NB4 (cell line): ENCODE data around the gene CRYBB3.
"Not testable (repeated sequence)": the region's sequence is repeated elsewhere in the genome, so short reads cannot be mapped to it uniquely, and the experiment has no call there.

Source experiments
- DNase-seq: peaks from one replicate; pipeline ENCODE4 v3.0.0; 2010; ENCODE audit warnings: low read depth
- H3K4me3 ChIP-seq: one replicate; pipeline ENCODE4 v1.5.1; 2011; ENCODE audit warnings: mild to moderate bottlenecking, low read depth, low read length, moderate library complexity
- CTCF ChIP-seq: IDR thresholded peaks from one replicate; pipeline ENCODE4 v1.5.1; 2012; ENCODE audit warnings: low read depth, low read length
- MAX ChIP-seq: IDR thresholded peaks from 2 replicates; pipeline ENCODE4 v1.6.1; 2011; ENCODE audit warnings: low read depth, low read length
- MYC ChIP-seq: IDR thresholded peaks from 2 replicates; pipeline ENCODE4 v1.6.1; 2011; ENCODE audit warnings: low read depth, low read length
- POLR2A ChIP-seq: IDR thresholded peaks from 2 replicates; pipeline ENCODE4 v1.6.1; 2011; ENCODE audit warnings: mild to moderate bottlenecking; ENCODE audit not compliant: insufficient read length; ENCODE audit errors: extremely low read depth

CRYBB3 gene

GRCh38 chr22:25232301-25232700 is 32.6 kb downstream of the CRYBB3 start:
- H3K4me3 ChIP-seq, result no peak overlapping the region
- TF ChIP-seq CTCF (no peak), POLR2A (no peak), MYC (no peak), MAX (no peak)
- DNase-seq, result no peak

- H3K4me3 ChIP-seq, DNase-seq: not testable (repeated sequence)
Measured at GRCh38 chr22:25233706-25234105, 34.0 kb downstream of the CRYBB3 start.

- peak; percentile 62 for TF ChIP-seq CTCF
- no peak for TF ChIP-seq MAX
- H3K4me3 ChIP-seq, result no peak overlapping the region
- peak; percentile 77 for DNase-seq
Measured at GRCh38 chr22:25235547-25236290, 36.1 kb downstream of the CRYBB3 start.

GRCh38 chr22:25236417-25236816 is 36.8 kb downstream of the CRYBB3 start:
- TF ChIP-seq POLR2A (no peak), MYC (no peak), MAX (no peak), CTCF (no peak)
- no peak for DNase-seq
- no peak overlapping the region for H3K4me3 ChIP-seq

- no peak for DNase-seq
Measured at GRCh38 chr22:25237503-25237902, 37.8 kb downstream of the CRYBB3 start.

GRCh38 chr22:25238058-25238457 is 38.4 kb downstream of the CRYBB3 start:
- not testable (repeated sequence) for H3K4me3 ChIP-seq, DNase-seq

More at GRCh38 chr22:25237503-25237902, 37.8 kb downstream of the CRYBB3 start:
- no peak overlapping the region for H3K4me3 ChIP-seq
- TF ChIP-seq MYC (no peak), CTCF (no peak), POLR2A (no peak), MAX (no peak)

GRCh38 chr22:25255169-25255568 is 55.5 kb downstream of the CRYBB3 start:
- H3K4me3 ChIP-seq, DNase-seq: not testable (repeated sequence)
